ENCODE measurements around the gene IFRD1.

DNA sequence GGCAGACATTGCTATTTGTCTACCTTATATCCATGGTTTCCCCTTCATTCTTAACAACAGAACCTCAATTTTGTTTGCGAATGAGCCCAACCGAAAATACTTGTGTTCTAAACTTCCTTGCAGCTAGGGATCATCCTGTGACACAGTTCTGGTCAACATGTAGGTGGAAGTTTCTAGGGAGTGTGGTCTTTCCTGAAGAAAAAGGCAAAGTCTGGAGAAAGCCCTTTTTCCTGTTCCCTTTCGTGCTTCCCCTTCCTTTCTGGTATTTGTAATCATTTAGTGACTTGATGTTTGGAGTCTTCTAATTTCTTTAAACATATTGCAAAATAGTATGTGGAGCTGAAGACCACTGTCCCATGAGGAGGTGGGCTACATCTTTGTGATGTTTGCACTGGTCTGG, 2.9 kb upstream of the IFRD1 start:
- TF ChIP-seq GATA2 (IDR thresholded peaks at IDR 0.05; ENCODE audit: low read depth, low read length) (no peak), GATA3 (IDR thresholded peaks at IDR 0.05; ENCODE audit: low read depth, low read length) (no peak)
